ENCODE measurements around the gene SERPINI1.

SERPINI1 gene

GRCh38 chr3:167780214-167780883 lies 44.8 kb downstream of the SERPINI1 start:
- no peaks in the 10 kb centered on the region for H3K9me3 ChIP-seq (ENCODE audit: control insufficient read depth, low read length)
- no peak overlapping the region for H3K27ac ChIP-seq (ENCODE audit: insufficient read depth, low read length, poor library complexity, severe bottlenecking)
- H3K4me3 ChIP-seq (ENCODE audit: insufficient read depth, low read depth, low read length, poor library complexity, severe bottlenecking): no peak overlapping the region
- H3K4me1 ChIP-seq (ENCODE audit: control insufficient read depth, insufficient read depth, low read length, poor library complexity, severe bottlenecking): no peaks in the 10 kb centered on the region
- H3K27me3 ChIP-seq (replicated peaks; ENCODE audit: control insufficient read depth, insufficient read depth, low read length, poor library complexity, severe bottlenecking): no peaks in the 10 kb centered on the region
- H3K36me3 ChIP-seq (ENCODE audit: control insufficient read depth, insufficient read depth, low read length): no peaks in the 10 kb centered on the region
- DNase-seq: no peak

DNA sequence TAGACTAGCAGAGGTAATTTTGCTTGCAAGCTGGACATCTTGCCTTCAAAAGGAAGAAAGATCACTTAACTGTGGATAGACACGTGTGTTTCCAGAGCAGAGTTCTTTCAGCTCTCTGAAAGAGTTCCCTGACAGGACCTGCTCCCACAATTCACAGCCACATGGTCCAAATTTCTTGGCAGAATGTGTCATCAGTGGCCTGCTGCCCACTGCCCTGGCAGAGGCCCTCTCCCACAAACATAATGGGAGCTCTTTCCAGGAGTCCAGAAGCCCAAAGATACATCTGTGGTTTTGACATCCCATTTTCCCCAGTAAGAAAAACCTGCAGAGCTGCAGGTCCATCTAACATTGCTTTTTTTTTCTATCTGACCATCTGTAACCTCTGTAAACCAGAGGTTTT lies 48.3 kb downstream of the SERPINI1 start:
- H3K27ac ChIP-seq (ENCODE audit: insufficient read depth, low read length, poor library complexity, severe bottlenecking): no peak overlapping the region
- H3K9me3 ChIP-seq (ENCODE audit: control insufficient read depth, low read length): no peaks in the 10 kb centered on the region
- H3K4me1 ChIP-seq (ENCODE audit: control insufficient read depth, insufficient read depth, low read length, poor library complexity, severe bottlenecking): no peaks in the 10 kb centered on the region
- DNase-seq: no peak
- H3K36me3 ChIP-seq (ENCODE audit: control insufficient read depth, insufficient read depth, low read length): no peaks in the 10 kb centered on the region
- H3K4me3 ChIP-seq (ENCODE audit: insufficient read depth, low read depth, low read length, poor library complexity, severe bottlenecking): no peak overlapping the region
- H3K27me3 ChIP-seq (replicated peaks; ENCODE audit: control insufficient read depth, insufficient read depth, low read length, poor library complexity, severe bottlenecking): no peaks in the 10 kb centered on the region

DNA sequence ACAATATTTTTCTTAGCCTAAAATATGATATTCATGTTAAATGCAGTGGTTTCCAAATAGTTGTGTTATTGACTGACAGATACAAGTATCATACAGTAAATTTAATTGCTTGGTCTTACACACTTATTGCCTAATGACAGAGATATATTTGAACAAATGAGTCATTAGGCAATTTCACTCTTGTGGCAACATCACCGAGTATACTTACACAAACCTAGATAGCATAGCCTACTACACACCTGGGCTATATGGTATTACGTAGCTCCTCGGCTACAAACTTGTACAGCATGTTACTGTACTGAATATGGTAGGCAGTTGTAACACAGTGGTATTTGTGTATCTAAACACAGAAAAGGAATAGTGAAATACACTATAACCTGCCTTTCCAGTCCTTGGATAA lies 50.3 kb downstream of the SERPINI1 start:
- no peak for DNase-seq
- H3K36me3 ChIP-seq (ENCODE audit: control insufficient read depth, insufficient read depth, low read length): no peaks in the 10 kb centered on the region
- no peaks in the 10 kb centered on the region for H3K4me1 ChIP-seq (ENCODE audit: control insufficient read depth, insufficient read depth, low read length, poor library complexity, severe bottlenecking)
- no peaks in the 10 kb centered on the region for H3K27me3 ChIP-seq (replicated peaks; ENCODE audit: control insufficient read depth, insufficient read depth, low read length, poor library complexity, severe bottlenecking)
- no peak overlapping the region for H3K27ac ChIP-seq (ENCODE audit: insufficient read depth, low read length, poor library complexity, severe bottlenecking)
- no peak overlapping the region for H3K4me3 ChIP-seq (ENCODE audit: insufficient read depth, low read depth, low read length, poor library complexity, severe bottlenecking)
- H3K9me3 ChIP-seq (ENCODE audit: control insufficient read depth, low read length): no peaks in the 10 kb centered on the region

DNA sequence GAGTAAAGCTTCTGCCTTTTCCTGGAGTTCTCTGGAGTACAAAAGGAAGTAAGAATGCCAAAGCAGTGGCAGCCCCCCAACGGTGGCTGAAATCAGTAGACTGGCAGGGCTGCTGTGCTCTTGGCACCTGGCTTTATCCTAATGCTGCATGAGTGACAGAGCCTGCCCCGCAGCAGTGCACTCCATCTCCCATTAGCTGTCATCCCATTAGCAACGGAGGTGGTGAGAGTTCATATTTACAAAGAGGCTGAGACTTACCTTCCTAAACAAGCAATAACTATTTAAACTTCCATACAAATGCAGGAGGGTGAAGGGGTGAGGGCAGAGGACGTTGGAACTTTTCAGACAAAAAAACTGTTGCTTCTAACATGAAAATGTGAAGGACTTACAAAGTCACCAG lies 51.9 kb downstream of the SERPINI1 start:
- H3K4me3 ChIP-seq (ENCODE audit: insufficient read depth, low read depth, low read length, poor library complexity, severe bottlenecking): no peak overlapping the region
- DNase-seq: no peak
- H3K4me1 ChIP-seq (ENCODE audit: control insufficient read depth, insufficient read depth, low read length, poor library complexity, severe bottlenecking): no peaks in the 10 kb centered on the region
- H3K9me3 ChIP-seq (ENCODE audit: control insufficient read depth, low read length): no peaks in the 10 kb centered on the region
- H3K27me3 ChIP-seq (replicated peaks; ENCODE audit: control insufficient read depth, insufficient read depth, low read length, poor library complexity, severe bottlenecking): no peaks in the 10 kb centered on the region
- H3K36me3 ChIP-seq (ENCODE audit: control insufficient read depth, insufficient read depth, low read length): no peaks in the 10 kb centered on the region
- no peak overlapping the region for H3K27ac ChIP-seq (ENCODE audit: insufficient read depth, low read length, poor library complexity, severe bottlenecking)

DNA sequence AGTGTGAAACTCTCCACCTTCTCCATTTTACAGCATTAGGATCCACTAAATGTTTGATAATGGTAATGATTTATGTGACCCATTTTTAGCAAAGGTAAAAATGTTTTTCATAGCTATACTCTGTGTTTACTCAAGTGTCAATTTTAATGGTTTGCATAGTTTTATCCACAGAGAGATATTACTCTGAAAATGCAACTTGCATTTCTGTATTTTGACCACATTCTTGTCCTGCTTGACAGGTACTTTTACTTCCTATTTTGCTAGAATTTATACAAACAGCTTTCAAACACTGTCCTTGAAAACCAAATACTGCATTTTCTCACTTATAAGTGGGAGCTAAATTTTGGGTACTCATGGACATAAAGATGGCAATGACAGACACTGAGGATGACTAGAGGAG lies 62.9 kb downstream of the SERPINI1 start:
- H3K27me3 ChIP-seq (replicated peaks; ENCODE audit: control insufficient read depth, insufficient read depth, low read length, poor library complexity, severe bottlenecking): no peaks in the 10 kb centered on the region
- no peak for DNase-seq
- H3K27ac ChIP-seq (ENCODE audit: insufficient read depth, low read length, poor library complexity, severe bottlenecking): no peak overlapping the region
- H3K9me3 ChIP-seq (ENCODE audit: control insufficient read depth, low read length): no peaks in the 10 kb centered on the region
- no peaks in the 10 kb centered on the region for H3K4me1 ChIP-seq (ENCODE audit: control insufficient read depth, insufficient read depth, low read length, poor library complexity, severe bottlenecking)
- no peaks in the 10 kb centered on the region for H3K36me3 ChIP-seq (ENCODE audit: control insufficient read depth, insufficient read depth, low read length)
- no peak overlapping the region for H3K4me3 ChIP-seq (ENCODE audit: insufficient read depth, low read depth, low read length, poor library complexity, severe bottlenecking)

DNA sequence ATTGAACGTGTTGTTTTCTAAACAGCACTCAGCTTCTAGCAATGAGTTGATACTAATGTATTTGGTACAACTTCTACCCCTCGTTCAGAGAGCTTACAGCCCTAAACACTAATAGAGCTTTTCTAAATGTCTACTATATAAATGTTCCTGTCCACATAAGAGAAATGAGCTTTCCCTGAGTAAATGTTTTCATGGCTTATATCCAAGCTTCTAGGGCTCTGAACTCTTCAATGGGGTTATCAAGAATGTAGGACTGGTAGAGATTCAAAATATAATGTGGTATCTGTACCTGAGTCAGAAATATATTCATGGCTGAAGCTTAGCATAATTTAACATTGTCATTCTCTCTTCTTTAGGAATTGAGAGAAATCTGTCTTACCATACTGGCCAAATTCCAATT lies 73.4 kb downstream of the SERPINI1 start:
- Histone ChIP-seq H3K4me3 (ENCODE audit: insufficient read depth, low read depth, low read length, poor library complexity, severe bottlenecking) (no peak overlapping the region), H3K4me1 (ENCODE audit: control insufficient read depth, insufficient read depth, low read length, poor library complexity, severe bottlenecking) (no peaks in the 10 kb centered on the region), H3K9me3 (ENCODE audit: control insufficient read depth, low read length) (no peaks in the 10 kb centered on the region), H3K27me3 (replicated peaks; ENCODE audit: control insufficient read depth, insufficient read depth, low read length, poor library complexity, severe bottlenecking) (no peaks in the 10 kb centered on the region), H3K27ac (ENCODE audit: insufficient read depth, low read length, poor library complexity, severe bottlenecking) (no peak overlapping the region), H3K36me3 (ENCODE audit: control insufficient read depth, insufficient read depth, low read length) (no peaks in the 10 kb centered on the region)
- DNase-seq: no peak

- Histone ChIP-seq H3K27me3 (replicated peaks; ENCODE audit: control insufficient read depth, insufficient read depth, low read length, poor library complexity, severe bottlenecking) (no peaks in the 10 kb centered on the region), H3K4me3 (ENCODE audit: insufficient read depth, low read depth, low read length, poor library complexity, severe bottlenecking) (no peak overlapping the region), H3K4me1 (ENCODE audit: control insufficient read depth, insufficient read depth, low read length, poor library complexity, severe bottlenecking) (no peaks in the 10 kb centered on the region), H3K9me3 (ENCODE audit: control insufficient read depth, low read length) (no peaks in the 10 kb centered on the region), H3K36me3 (ENCODE audit: control insufficient read depth, insufficient read depth, low read length) (no peaks in the 10 kb centered on the region), H3K27ac (ENCODE audit: insufficient read depth, low read length, poor library complexity, severe bottlenecking) (no peak overlapping the region)
- DNase-seq: no peak
Observed at GRCh38 chr3:167810236-167810635, 74.7 kb downstream of the SERPINI1 start.

GRCh38 chr3:167811031-167811430 lies 75.5 kb downstream of the SERPINI1 start:
- Histone ChIP-seq H3K9me3 (ENCODE audit: control insufficient read depth, low read length) (no peaks in the 10 kb centered on the region), H3K36me3 (ENCODE audit: control insufficient read depth, insufficient read depth, low read length) (no peaks in the 10 kb centered on the region), H3K27me3 (replicated peaks; ENCODE audit: control insufficient read depth, insufficient read depth, low read length, poor library complexity, severe bottlenecking) (no peaks in the 10 kb centered on the region), H3K4me3 (ENCODE audit: insufficient read depth, low read depth, low read length, poor library complexity, severe bottlenecking) (no peak overlapping the region), H3K4me1 (ENCODE audit: control insufficient read depth, insufficient read depth, low read length, poor library complexity, severe bottlenecking) (no peaks in the 10 kb centered on the region), H3K27ac (ENCODE audit: insufficient read depth, low read length, poor library complexity, severe bottlenecking) (no peak overlapping the region)
- no peak for DNase-seq

DNA sequence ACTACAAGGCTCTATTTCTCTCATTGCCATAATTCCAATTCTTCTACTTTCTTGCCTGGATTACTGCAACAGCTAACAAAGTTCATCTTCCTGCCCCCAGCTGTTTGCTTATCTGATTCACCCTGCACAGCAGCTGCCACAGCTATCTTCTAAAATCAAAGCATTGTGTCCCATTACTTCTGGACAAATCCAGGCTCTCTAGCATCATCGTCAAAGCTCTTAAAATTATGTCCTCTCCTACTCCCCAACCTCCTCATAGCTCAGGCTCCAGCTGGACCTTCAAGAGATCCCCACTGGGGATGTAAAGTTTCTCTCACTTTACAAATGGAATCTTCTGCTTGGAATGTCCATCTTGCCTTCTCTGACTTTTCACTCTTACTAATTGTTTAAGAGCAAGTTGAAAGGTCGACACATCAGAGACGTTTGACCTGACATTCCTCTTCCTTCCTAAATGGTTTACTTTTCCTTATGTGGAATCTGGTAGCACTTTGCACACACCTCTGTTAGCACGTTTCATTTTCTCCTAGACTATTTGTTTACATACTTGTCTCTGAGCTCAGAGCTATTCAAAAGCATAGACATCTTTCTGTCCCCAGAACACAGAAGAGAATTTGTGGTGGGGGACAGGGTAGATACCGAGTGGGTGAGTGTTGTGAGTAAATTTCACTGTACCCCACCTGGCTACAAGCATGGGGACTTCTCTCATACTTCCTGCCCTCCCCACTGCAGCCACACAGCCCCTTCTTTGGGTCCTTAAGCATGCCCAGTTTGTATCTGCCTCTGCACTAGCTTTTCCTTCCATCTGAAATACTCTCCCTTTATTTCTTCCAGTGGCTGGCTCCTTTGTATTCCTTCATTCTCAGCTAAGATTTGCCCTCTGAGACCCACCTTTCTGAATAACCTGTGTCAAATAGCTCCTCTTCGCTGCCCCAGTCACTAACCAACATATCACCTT lies 77.9 kb downstream of the SERPINI1 start:
- Histone ChIP-seq H3K4me3 (ENCODE audit: insufficient read depth, low read depth, low read length, poor library complexity, severe bottlenecking) (no peak overlapping the region), H3K4me1 (ENCODE audit: control insufficient read depth, insufficient read depth, low read length, poor library complexity, severe bottlenecking) (no peaks in the 10 kb centered on the region), H3K36me3 (ENCODE audit: control insufficient read depth, insufficient read depth, low read length) (no peaks in the 10 kb centered on the region), H3K9me3 (ENCODE audit: control insufficient read depth, low read length) (no peaks in the 10 kb centered on the region), H3K27ac (ENCODE audit: insufficient read depth, low read length, poor library complexity, severe bottlenecking) (no peak overlapping the region), H3K27me3 (replicated peaks; ENCODE audit: control insufficient read depth, insufficient read depth, low read length, poor library complexity, severe bottlenecking) (no peaks in the 10 kb centered on the region)
- no peak for DNase-seq

GRCh38 chr3:167814441-167814951 lies 79.0 kb downstream of the SERPINI1 start:
- no peak overlapping the region for H3K27ac ChIP-seq (ENCODE audit: insufficient read depth, low read length, poor library complexity, severe bottlenecking)
- no peaks in the 10 kb centered on the region for H3K36me3 ChIP-seq (ENCODE audit: control insufficient read depth, insufficient read depth, low read length)
- H3K4me1 ChIP-seq (ENCODE audit: control insufficient read depth, insufficient read depth, low read length, poor library complexity, severe bottlenecking): no peaks in the 10 kb centered on the region
- no peaks in the 10 kb centered on the region for H3K27me3 ChIP-seq (replicated peaks; ENCODE audit: control insufficient read depth, insufficient read depth, low read length, poor library complexity, severe bottlenecking)
- no peak for DNase-seq
- H3K4me3 ChIP-seq (ENCODE audit: insufficient read depth, low read depth, low read length, poor library complexity, severe bottlenecking): no peak overlapping the region
- no peaks in the 10 kb centered on the region for H3K9me3 ChIP-seq (ENCODE audit: control insufficient read depth, low read length)
